ENCODE measurements around the gene PRXL2B.
A peak's percentile ranks its signal among the peaks of the same experiment; 100 is the strongest.
"Not testable (repeated sequence)": the region's sequence is repeated elsewhere in the genome, so short reads cannot be mapped to it uniquely, and the experiment has no call there.

The PRXL2B gene

DNA sequence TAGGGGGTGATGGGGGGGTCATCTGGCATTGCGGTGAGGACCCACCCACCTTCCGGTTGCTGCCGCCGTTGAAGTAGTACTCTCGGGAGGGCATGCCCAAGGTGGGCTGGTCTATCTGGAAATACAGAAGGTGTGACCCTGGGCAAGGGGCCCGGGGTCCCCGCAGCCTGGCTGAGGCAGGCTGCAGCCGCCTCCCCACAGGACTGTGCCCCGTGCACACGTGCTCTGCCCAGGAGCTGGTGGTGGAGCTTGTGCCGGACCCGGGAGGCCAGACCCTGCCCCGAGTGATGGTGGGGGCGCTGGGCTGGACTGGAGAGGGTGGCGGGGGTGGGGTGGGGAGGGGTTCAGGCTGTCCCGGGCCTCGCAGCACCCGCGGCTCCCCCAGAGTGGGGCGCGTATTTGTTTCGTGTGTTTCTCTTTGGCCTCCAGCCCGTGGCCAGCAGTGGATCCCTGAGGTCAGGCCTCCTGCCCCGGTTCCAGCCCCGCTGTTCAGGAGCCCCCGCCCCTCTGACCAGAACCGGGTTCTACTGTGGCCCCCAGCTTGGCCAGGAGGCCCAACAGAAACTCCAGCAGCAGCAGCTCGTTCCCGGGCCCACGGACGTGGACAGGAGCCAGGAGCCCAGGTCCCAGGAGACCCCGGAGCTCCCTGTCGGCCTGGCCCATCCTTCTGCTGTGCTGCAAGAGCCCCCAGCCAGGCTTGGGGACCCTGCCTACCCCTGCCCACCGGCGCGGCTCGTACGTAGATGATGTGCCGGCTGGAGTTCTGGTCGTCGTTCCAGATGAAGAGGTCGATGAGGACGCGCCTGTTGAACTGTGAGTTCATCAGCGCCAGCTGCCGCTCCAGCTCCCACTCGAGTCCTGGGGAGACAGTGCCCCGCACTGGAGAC, 19.2 kb downstream of the PRXL2B start:
- DNase-seq, result peak in 5 of 42 donors; percentile 6 to 26 (median 8)
- intact Hi-C loops (cut with DNase I), result no loop called here

DNA sequence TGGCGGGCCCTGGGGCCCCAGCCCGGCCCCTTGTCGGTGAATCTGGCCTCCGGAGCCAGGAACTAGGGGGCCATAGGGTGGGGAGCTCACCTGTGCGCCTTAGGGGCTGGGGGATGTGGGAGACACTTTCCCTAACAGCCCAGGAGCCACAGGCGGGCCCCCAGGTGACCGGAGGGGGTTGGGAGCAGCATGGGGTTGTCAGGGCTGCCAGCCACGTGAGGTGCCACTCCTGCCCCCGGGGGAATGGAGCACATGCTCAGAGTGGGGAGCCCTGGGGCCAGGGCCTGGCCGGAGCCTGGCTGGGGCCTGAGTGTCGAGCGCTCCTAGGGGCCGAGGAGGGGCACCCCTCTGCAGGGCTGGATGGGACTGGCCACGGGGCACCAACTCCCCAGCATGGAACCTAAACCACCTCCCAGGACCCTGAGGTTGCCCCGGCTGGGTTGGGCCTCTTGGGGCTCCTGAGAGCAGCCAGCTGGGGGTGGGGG, 19.9 kb downstream of the PRXL2B start:
- DNase-seq, result peak in 2 of 42 donors; percentile 1 to 6
- intact Hi-C loops (cut with DNase I), result no loop called here

DNA sequence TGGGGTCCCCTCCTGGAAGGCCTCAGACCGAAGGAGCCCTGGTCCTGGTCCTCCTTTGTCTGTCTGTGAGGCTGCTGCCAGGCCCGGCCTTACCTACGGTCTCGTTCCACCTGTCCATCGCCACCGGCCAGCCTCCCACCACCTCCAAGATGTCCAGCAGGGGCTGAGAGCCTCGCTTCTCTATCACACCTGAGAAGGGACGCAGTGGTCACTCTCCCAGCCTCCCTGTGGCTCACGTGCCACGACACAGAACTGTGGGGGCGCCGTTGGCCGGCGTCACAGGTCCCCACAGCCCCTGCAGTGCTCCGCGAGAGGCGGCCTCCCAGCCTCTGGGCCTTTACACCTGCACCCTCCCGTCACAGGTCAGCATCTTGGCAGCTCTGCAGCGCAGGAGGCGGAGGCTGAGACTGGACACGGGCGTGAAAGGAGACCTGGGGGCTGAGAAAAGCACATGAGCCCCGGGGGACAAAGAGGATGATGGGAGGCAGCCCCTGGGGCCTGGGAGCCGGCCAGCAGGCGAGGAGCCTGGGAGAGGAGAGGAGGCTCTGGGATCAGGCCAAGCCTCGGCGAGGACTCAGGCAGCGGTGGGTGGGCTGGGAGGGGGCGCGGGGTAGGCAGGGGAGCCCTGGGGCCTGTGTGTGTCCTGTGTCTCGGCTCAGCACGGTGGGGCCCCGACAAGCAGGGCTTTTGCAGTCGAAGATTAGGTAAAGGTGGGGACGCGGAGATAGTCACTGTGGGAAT, 20.5 kb downstream of the PRXL2B start:
- intact Hi-C loops (cut with DNase I), result no loop called here
- DNase-seq, result peak in 2 of 42 donors; percentile 7 to 22

DNA sequence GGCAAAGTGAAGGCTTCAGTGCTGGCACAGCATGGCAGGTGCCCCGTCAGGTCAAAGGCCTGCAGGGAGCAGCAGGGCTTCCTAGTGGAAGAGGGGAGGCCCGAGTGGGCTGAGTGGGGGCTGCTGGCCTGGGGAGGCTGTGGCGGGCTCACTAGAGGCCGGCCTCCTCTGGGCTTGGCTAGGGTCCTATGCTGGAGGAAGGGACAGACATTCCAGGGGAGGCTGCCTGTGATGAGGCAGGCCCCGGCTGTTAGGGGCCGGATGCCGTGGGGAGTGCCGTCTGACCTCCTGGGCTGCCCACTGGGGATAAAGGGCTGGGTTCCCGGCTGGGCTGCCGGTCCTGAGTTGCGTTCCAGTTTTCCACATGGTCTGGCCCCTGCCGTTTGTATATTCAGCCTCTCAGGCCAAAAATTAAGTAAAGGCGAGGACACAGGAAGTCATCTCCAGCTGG, 21.1 kb downstream of the PRXL2B start:
- intact Hi-C loops (cut with DNase I), result no loop called here
- peak in 6 of 42 donors; percentile 1 to 12 (median 5) for DNase-seq

DNA sequence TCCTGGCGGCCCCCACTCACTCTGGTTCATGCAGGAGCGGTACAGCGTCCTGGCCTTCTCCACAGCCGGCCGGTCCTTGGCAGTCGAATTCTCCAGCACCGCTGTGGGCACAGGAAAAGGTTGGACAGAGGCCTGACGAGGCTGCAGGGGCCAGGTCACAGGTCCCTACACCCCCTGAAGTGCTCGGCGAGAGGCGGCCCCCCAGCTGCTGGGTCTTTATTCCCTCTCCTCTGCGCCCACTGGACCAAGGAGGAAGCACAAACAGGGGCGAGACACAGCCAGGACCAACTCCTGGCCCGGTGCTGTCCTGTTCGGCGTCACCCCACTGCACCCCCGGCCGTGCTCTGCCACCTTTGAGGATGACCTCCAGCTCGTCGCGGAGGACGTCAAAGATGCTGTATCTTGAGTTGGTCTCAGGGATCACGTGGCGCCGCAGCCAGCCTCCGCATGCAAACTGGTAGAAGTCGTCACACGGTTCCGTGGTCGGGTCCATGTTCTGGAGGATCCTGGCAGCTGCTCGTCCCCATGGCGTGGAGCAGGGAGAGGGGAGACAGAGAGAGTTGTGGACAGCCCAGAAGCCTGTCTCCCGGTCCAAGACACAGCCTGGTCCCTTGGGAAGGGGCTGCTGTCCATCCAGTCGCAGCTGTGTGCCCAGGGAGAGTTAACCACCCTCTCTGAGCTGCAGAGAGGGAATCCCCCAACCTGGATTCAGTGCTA, 22.9 kb downstream of the PRXL2B start:
- DNase-seq, result peak in 5 of 42 donors; percentile 1 to 25 (median 10)
- intact Hi-C loops (cut with DNase I), result no loop called here

DNA sequence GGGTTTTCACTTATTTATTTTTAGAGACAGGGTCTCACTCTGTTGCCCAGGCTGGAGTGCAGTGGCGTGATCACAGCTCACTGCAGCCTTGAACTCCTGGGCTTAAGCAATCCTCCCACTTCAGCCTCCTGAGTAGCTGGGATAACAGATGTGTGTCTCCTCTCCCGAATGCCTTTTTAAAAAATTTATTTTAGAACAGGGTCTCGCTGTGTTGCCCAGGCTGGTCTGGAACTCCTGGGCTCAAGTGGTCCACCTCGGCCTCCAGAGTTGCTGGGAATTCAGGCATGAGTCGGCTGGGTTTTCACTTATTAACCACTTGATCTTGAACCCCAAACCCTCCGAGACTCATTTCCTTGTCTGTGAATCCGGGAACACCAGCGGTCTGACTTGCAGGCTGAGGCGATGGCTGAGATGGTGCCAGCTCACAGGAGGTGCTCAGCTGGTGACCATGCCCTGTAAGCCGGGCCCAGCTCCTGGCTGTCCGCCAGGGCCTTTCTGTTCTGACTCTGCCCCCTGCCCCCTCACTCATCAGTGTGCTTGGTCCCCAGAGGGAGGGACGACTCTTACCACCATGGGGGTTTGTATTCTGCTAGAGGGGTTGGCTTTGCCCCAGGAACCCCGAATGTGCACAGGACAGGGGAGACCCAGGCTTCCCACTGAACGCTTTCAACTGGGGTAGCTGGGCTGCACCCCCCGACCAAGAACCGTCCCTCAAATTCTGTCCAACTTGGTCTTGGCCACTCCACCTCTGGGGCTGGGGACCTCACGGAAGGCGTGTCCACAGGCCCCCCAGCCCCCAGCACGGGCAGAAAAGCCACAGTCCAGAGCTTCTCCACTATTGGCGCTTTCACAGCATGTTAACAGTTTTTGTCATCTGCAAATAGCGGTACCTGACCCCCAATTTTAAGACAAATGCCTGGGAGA, 23.7 kb downstream of the PRXL2B start:
- intact Hi-C loops (cut with DNase I), result no loop called here

DNA sequence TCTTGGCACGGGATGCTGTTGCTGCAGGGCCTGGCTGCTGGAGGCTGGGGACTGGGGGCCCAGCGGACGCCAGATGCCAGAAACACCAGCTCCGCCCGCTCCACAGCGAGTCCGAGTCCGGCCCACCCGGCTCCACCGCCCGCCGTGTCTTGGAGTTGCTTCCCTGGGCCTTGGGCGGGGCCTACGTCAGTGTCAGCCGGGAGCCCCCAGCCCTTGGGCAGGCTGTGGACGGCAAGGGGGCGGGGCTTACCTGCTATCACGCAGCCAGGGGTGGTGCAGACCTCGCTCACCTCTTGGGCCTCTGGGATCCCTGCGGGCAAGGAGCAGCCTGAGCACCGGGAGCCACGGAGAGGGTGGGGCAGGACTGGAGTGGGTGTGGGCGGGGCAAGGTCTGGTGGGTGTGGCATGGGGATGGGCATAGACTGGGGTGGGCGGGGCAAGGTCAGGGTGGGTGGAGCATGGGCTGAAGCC, 24.5 kb downstream of the PRXL2B start:
- DNase-seq, result peak in 5 of 42 donors; percentile 10 to 30 (median 16)
- intact Hi-C loops (cut with DNase I), result no loop called here

More for the DNA sequence above, 23.7 kb downstream of the PRXL2B start:
- peak in 7 of 42 donors; percentile 11 to 63 (median 18) for DNase-seq

DNA sequence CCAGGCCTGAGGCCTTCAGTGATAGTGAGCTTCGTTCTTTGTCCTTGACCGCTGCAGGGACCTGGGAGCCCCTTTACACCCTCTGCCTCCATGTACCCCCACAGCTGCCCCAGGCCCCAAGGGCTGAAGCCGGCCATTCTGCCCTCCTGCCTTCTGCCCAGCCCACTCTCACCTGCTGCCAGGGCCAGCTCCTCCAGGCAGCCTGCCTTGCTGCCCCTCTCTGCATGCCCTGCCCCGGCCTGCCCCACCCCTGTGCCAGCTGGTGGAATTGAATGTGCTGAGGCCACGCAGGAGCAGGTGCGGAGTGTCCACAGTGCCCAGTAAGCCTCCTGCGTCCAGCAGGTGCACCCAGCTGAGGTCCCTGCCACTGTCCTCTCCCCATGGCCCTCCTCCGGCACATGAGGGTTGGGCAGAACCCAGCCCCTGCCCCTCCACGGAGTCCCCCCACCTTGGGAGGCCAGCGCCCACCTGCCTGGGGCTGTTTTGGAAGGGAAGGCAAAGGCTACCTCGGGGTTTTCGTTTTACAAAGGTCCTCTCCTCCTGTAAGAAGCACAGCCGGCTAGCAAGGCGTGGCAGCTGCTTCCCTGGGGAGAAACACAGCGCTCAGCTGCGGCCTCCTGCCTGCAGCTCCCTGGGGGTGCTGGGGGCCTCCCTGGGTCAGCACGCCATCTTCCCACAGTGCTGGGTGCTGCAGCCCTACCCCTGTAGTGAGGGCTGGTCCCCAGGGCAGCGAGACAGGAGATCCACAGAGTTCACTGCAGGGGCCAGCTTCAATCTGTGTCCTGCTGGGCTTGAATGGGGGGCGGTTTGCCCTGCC, 25.3 kb downstream of the PRXL2B start:
- DNase-seq, result peak in 3 of 42 donors; percentile 4 to 9 (median 7)
- intact Hi-C loops (cut with DNase I), result no loop called here

DNA sequence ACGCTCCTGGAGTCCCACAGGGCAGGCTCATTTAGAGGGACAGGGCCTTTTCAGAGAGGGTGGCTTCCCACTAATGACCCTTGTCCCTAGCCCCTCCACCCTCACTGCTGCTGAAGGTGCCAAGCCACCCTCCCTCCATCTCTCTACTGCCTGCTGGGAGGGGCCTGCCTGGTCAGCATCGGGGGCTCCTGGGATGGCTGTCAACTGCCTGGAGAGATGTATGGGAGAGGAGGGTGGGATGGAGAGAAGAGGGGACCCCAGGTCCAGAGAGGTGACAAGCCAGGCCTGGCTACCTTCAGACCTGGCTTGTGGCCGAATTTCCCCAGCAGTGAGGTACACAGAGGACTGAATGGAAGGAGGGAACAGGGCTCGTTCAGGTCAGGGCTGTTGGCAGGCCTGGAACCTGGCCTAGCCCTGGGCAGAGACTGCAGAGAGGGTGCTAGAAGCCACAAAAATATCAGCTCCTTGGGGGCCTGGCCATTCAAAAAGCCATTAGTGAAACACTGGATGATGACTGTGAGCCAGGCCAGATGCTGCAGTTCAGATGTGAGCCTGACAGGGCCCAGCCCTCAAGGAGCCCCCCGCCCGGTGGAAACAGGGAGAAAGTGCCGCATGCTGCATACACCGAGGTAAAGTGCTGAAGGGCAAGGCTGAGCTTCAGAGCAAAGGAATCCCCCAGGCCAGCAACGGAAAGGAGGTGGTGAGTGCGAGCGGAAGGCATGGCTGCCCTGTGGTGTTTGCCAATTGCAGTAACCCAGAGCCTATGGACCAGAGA, 26.2 kb downstream of the PRXL2B start:
- peak in 3 of 42 donors; percentile 2 to 8 (median 7) for DNase-seq
- intact Hi-C loops (cut with DNase I), result no loop called here

DNA sequence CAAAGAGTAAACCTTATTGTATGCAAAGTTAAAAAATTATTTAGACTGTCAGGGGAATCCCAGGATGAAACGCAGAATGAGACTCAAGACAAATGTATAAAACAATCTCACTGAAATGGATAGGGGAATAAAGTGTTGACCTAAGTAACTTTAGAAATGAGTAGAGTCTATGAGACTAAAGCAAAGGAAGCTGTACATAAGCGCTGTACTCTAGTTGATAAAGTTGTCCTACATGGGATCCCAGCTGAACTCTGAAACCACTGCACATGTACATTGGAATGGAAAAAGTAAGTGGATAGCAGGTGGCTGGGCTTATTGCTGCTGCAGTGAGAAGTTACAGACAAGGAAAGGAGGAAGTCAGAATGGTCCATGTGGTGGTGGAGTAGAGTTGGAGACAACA, 27.6 kb downstream of the PRXL2B start:
- DNase-seq, result no peak
- intact Hi-C loops (cut with DNase I), result no loop called here

DNA sequence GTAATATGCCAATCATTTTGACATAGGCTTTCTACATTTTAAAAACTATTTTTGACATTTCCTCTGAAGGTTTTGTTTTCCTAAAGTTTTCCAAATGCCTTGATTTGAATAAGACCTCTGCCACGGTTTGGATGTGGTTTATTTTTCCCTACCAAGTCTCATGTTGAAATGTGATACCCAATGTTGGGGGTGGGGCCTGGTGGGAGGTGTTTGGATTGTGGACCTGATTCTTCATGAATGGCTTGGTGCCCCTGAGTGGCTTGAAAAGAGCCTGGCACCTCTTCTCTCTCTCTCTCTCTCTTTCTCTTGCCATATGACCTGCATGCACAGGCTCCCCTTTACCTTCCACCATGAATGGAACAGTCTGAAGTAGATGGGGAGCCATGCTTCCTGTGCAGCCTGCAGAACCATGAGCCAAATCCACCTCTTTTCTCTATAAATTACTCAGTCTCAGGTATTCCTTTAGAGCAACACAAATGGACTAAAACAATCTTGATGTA, 31.4 kb downstream of the PRXL2B start:
- DNase-seq, result no peak
- intact Hi-C loops (cut with DNase I), result no loop called here

DNA sequence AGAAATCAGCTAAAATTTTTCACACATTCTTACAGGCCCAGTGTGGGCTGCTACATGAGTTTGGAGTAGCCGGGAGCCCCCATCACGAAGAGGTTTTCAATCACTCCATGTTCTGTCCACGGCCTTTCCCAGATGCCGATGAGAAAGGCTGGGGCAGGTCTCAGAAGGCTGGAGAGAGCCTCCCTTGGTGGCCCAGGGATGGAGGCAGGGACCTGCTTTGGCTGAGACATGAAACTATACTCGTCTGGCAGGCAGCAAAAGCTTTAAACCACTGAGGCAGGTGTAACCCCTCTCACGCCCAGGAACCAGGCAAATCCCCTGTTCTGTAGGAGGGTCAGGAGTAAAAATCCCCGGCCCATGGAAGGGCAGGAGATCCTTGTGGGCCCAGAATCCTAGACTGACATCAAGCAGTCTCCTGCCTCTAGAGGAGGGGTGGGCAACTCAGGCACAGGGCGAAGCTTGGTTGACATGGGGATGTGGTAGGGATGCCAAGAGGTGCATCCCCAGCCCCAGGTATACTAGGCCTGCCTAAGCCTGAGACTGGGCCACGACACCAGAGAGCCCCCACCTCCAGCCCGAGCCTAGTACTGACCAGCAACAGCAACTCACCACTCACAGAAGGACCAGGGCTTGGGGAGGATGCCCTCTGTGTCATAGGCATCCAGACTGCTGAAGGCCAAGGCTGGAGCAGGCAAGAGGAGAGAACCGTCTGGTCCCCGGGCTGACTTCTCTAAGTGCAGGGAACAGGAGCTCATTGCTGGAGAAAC, 37.2 kb downstream of the PRXL2B start:
- intact Hi-C loops (cut with DNase I), result no loop called here
- DNase-seq, result peak in 4 of 42 donors; percentile 2 to 18 (median 14)

DNA sequence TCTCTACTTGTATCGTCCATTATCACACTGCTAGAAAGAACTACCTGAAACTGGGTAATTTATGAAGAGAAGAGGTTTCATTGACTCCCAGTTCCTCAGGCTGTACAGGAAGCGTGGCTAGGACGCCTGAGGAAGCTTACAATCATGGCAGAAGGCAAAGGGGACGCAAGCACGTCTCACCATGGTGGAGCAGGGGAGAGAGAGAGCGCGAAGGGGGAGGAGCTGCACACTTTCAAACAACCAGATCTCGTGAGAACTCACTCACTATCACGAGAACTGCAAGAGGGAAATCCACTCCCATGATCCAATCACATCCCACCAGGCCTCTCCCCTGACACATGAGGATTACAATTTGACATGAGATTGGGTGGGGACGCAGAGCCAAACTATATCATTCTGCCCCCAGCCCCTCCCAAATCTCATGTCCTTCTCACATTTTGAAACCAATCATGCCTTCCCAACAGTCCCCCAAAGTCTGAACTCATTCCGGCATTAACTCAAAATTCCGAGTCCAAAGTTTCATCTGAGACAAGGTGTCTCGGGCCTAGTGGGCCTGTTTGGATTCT, 38.2 kb downstream of the PRXL2B start:
- intact Hi-C loops (cut with DNase I), result no loop called here
- DNase-seq, result peak in 1 of 42 donors; percentile 6

DNA sequence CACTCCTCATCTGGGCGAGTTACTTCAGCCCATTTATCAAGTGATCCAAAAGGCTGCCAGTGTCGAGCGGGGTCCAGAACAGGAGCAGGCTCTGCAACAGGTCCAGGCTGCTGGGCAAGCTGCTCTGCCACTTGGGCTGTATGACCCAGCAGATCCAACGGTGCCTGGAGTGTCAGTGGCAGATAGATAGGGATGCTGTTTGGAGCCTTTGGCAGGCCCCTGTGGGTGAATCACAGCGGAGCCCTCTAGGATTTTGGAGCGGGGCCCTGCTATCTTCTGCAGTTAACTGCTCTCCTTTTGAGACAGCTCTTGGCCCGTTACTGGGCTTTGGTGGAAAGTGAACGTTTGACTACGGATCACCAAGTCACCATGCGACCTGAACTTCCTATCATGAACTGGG, 38.7 kb downstream of the PRXL2B start:
- DNase-seq, result peak in 1 of 42 donors; percentile 4
- intact Hi-C loops (cut with DNase I), result no loop called here

DNA sequence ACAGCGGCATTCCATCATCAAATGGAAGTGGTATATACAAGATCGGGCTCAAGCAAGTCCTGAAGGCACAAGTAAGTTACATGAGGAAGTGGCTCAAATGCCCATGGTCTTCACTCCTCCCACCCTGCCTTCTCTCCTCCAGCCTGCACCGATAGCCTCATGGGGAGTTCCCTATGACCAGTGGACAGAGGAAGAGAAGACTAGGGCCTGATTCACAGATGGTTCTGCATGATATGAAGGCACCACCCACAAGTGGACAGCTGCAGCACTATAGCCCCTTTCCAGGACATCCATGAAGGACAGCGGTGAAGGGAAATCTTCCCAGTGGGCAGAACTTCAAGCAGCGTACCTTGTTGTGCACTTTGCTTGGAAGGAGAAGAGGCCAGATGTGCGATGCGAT, 39.2 kb downstream of the PRXL2B start:
- DNase-seq; intact Hi-C loops (cut with DNase I): not testable (repeated sequence)
